Measurements from ENCODE around the gene PRKAG3. TPM values are rescaled to one million over a fixed set of nuclear protein-coding genes. Genes with fewer than 3 reads are reported as not detected.

PRKAG3 gene
- total RNA-seq, 1 experiment from 2014 or later: not detected

DNA sequence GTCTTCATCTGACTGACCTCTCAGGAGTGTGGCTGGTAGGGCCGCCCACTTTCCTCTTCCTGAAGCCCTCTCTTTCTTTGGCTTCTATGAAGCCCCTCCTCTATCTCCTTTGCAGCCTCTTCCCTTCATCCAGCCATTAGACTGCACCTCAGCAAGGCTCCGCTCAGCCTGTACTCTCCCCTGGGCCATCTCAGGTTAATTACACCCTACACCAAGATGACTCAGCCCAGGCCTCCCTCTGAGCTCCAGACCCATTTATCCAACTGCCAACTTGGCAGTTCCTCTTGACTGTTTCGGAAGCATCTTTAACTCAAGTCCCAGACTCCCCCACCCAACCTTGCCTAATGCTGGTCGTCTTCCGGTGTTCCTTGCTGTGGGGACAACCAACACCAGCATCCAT, 22.2 kb upstream of the PRKAG3 start:
- Histone ChIP-seq H3K27me3 (replicated peaks; ENCODE audit: insufficient read depth, low read depth, low read length, poor library complexity) (peaks cover 9% of the 10 kb centered on the region), H3K36me3 (ENCODE audit: insufficient read depth, low read length, poor library complexity, severe bottlenecking) (no peaks in the 10 kb centered on the region), H3K27ac (ENCODE audit: low read depth, low read length, poor library complexity, severe bottlenecking) (no peak overlapping the region), H3K4me3 (ENCODE audit: low read depth, low read length, poor library complexity, severe bottlenecking) (no peak overlapping the region), H3K9me3 (ENCODE audit: low read depth, low read length, poor library complexity, severe bottlenecking) (no peaks in the 10 kb centered on the region), H3K4me1 (ENCODE audit: insufficient read depth, low read length, poor library complexity, severe bottlenecking) (peaks cover 5% of the 10 kb centered on the region)
- BruUV-seq (replicated peaks): no TSS peak
- no peak for DNase-seq (ENCODE audit: low spot score)
- intact Hi-C loops (cut with micrococcal nuclease; ENCODE audit: unreplicated experiment): loop anchor here (2.0 to 10.0 kb wide), 4 partner anchors 45 to 441 kb away; no protein-coding TSS in a partner anchor
- TF ChIP-seq EZH2 (IDR thresholded peaks at IDR 0.05; ENCODE audit: borderline replicate concordance, low read depth, low read length, poor library complexity, severe bottlenecking): no peak
- TF ChIP-seq, protein P1, sequence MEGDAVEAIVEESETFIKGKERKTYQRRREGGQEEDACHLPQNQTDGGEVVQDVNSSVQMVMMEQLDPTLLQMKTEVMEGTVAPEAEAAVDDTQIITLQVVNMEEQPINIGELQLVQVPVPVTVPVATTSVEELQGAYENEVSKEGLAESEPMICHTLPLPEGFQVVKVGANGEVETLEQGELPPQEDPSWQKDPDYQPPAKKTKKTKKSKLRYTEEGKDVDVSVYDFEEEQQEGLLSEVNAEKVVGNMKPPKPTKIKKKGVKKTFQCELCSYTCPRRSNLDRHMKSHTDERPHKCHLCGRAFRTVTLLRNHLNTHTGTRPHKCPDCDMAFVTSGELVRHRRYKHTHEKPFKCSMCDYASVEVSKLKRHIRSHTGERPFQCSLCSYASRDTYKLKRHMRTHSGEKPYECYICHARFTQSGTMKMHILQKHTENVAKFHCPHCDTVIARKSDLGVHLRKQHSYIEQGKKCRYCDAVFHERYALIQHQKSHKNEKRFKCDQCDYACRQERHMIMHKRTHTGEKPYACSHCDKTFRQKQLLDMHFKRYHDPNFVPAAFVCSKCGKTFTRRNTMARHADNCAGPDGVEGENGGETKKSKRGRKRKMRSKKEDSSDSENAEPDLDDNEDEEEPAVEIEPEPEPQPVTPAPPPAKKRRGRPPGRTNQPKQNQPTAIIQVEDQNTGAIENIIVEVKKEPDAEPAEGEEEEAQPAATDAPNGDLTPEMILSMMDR (conservative IDR thresholded peaks at IDR 0.05; ENCODE audit: low read depth, low read length): no peak
- CTCF ChIA-PET: no interaction called here
- POLR2A ChIA-PET (ENCODE audit: low non-redundant PET): no interaction called here

DNA sequence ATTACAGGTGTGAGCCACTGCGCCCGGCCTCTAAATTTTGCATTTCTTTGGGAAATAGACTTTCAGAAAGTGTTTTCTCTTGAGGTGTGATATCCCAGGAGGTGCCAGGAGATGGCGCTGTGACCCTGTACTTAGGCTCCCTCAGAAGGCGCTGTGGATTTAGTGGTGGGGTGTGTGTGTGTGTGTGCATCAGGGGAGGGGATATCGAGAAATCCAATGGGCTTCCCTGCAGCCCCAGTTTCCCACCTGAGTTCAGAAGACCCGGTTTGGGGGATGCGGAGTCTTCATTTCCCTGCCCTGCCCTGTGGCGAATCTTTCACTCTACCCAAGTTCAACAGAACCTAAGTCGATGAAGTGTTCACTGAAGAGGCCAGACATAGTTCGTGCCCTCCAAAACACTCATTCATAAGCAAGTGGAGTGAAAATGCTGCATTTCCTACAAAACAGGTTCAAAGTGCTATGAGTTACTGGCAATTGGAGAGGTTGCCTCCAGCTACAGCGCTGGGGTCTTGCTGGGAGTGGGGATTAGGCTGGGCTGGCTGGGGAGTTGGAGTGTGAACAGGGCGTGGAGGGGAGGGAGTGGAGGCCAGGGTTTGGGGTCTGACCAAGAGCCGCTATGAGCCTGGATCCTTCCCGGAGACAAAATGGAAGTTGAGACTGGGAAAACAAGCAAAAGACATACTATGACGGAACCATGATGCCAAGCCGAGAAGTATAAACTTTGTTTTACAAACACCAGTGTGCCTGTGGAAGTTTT, 21.5 kb upstream of the PRKAG3 start:
- DNase-seq (ENCODE audit: low spot score): peak; percentile 77
- no peak overlapping the region for H3K27ac ChIP-seq (ENCODE audit: low read depth, low read length, poor library complexity, severe bottlenecking)
- no TSS peak for BruUV-seq (replicated peaks)
- no peaks in the 10 kb centered on the region for H3K36me3 ChIP-seq (ENCODE audit: insufficient read depth, low read length, poor library complexity, severe bottlenecking)
- ChIA-PET CTCF (interaction anchor here (0.8 kb wide), 1 partner anchor 302 kb away, joined by 3 read pairs; no protein-coding TSS in a partner anchor), POLR2A (ENCODE audit: low non-redundant PET) (no interaction called here)
- no peak overlapping the region for H3K4me3 ChIP-seq (ENCODE audit: low read depth, low read length, poor library complexity, severe bottlenecking)
- no peak for TF ChIP-seq EZH2 (IDR thresholded peaks at IDR 0.05; ENCODE audit: borderline replicate concordance, low read depth, low read length, poor library complexity, severe bottlenecking)
- TF ChIP-seq, protein P1 (conservative IDR thresholded peaks at IDR 0.05; ENCODE audit: low read depth, low read length): peak; percentile 82
- no peaks in the 10 kb centered on the region for H3K9me3 ChIP-seq (ENCODE audit: low read depth, low read length, poor library complexity, severe bottlenecking)
- H3K4me1 ChIP-seq (ENCODE audit: insufficient read depth, low read length, poor library complexity, severe bottlenecking): peaks cover 5% of the 10 kb centered on the region
- intact Hi-C loops (cut with micrococcal nuclease; ENCODE audit: unreplicated experiment): loop anchor here (2.0 to 10.0 kb wide), 4 partner anchors 46 to 442 kb away; no protein-coding TSS in a partner anchor
- peaks cover 2% of the 10 kb centered on the region for H3K27me3 ChIP-seq (replicated peaks; ENCODE audit: insufficient read depth, low read depth, low read length, poor library complexity)

DNA sequence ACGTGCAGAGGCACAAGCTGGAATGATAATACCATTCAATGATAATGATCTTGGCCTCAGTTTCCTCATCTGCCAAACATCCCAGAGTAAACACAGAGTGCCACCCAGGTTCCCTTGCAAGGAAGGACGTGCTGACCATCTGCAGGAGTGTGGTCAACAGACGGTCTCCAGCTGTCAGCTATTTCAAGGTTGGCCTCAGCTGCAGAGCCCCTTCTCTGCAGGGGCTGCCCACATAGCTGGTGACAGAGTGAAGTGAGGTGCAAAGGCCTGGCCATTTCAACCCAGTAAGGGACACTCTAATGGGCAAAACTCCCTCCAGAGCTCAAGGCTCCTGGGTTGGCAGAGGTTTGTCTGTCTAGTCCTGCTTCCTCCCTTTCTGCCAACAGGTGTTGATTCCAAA, 19.7 kb upstream of the PRKAG3 start:
- Histone ChIP-seq H3K4me3 (ENCODE audit: low read depth, low read length, poor library complexity, severe bottlenecking) (no peak overlapping the region), H3K36me3 (ENCODE audit: insufficient read depth, low read length, poor library complexity, severe bottlenecking) (no peaks in the 10 kb centered on the region), H3K27ac (ENCODE audit: low read depth, low read length, poor library complexity, severe bottlenecking) (no peak overlapping the region), H3K4me1 (ENCODE audit: insufficient read depth, low read length, poor library complexity, severe bottlenecking) (no peaks in the 10 kb centered on the region), H3K27me3 (replicated peaks; ENCODE audit: insufficient read depth, low read depth, low read length, poor library complexity) (no peaks in the 10 kb centered on the region), H3K9me3 (ENCODE audit: low read depth, low read length, poor library complexity, severe bottlenecking) (no peaks in the 10 kb centered on the region)
- POLR2A ChIA-PET (ENCODE audit: low non-redundant PET): no interaction called here
- TF ChIP-seq, protein P1 (conservative IDR thresholded peaks at IDR 0.05; ENCODE audit: low read depth, low read length): no peak
- no peak for TF ChIP-seq EZH2 (IDR thresholded peaks at IDR 0.05; ENCODE audit: borderline replicate concordance, low read depth, low read length, poor library complexity, severe bottlenecking)
- no TSS peak for BruUV-seq (replicated peaks)
- intact Hi-C loops (cut with micrococcal nuclease; ENCODE audit: unreplicated experiment): loop anchor here (5.0 to 10.0 kb wide), 3 partner anchors 131 to 444 kb away; no protein-coding TSS in a partner anchor
- DNase-seq (ENCODE audit: low spot score): no peak
- CTCF ChIA-PET: interaction anchor here (1.0 kb wide), 1 partner anchor 304 kb away, joined by 4 read pairs; no protein-coding TSS in a partner anchor
